ENCODE results near the gene TRRAP.

The TRRAP gene

GRCh38 chr7:99000904-99001465, 122.7 kb downstream of the TRRAP start:
- peaks cover 47 to 75% of the 10 kb centered on the region in 2 donors for H3K36me3 ChIP-seq (ENCODE audit: control insufficient read depth in 1 of 2, insufficient read depth in 2 of 2, low read length in 2 of 2)
- H3K27me3 ChIP-seq (ENCODE audit: control insufficient read depth in 1 of 2, insufficient read depth in 2 of 2, low read length in 2 of 2): no peaks in the 10 kb centered on the region
- no peaks in the 10 kb centered on the region for H3K9me3 ChIP-seq (ENCODE audit: control insufficient read depth in 1 of 2, low read length in 2 of 2)

GRCh38 chr7:99001482-99002147, 123.3 kb downstream of the TRRAP start:
- H3K4me1 ChIP-seq (ENCODE audit: control insufficient read depth in 1 of 2, insufficient read depth in 2 of 2, low read length in 2 of 2): peaks cover 6 to 11% of the 10 kb centered on the region in 2 donors
- H3K27me3 ChIP-seq (ENCODE audit: control insufficient read depth in 1 of 2, insufficient read depth in 2 of 2, low read length in 2 of 2): no peaks in the 10 kb centered on the region
- peaks cover 49 to 77% of the 10 kb centered on the region in 2 donors for H3K36me3 ChIP-seq (ENCODE audit: control insufficient read depth in 1 of 2, insufficient read depth in 2 of 2, low read length in 2 of 2)
- H3K27ac ChIP-seq (ENCODE audit: low read depth, low read length): no peak overlapping the region
- no peaks in the 10 kb centered on the region for H3K9me3 ChIP-seq (ENCODE audit: control insufficient read depth in 1 of 2, low read length in 2 of 2)
- H3K4me3 ChIP-seq (ENCODE audit: low read depth in 1 of 2, low read length in 2 of 2): no peak overlapping the region
- no peak overlapping the region for H3K9ac ChIP-seq (ENCODE audit: low read depth in 1 of 2, low read length in 2 of 2)

More at GRCh38 chr7:99000904-99001465, 122.7 kb downstream of the TRRAP start:
- Histone ChIP-seq H3K9ac (ENCODE audit: low read depth in 1 of 2, low read length in 2 of 2) (no peak overlapping the region), H3K4me3 (ENCODE audit: low read depth in 1 of 2, low read length in 2 of 2) (no peak overlapping the region), H3K4me1 (ENCODE audit: control insufficient read depth in 1 of 2, insufficient read depth in 2 of 2, low read length in 2 of 2) (peaks cover 6 to 11% of the 10 kb centered on the region in 2 donors), H3K27ac (ENCODE audit: low read depth, low read length) (no peak overlapping the region)

- H3K27me3 ChIP-seq (ENCODE audit: control insufficient read depth in 1 of 2, insufficient read depth in 2 of 2, low read length in 2 of 2): no peaks in the 10 kb centered on the region
- H3K9ac ChIP-seq (ENCODE audit: low read depth in 1 of 2, low read length in 2 of 2): no peak overlapping the region
- peaks cover 53 to 78% of the 10 kb centered on the region in 2 donors for H3K36me3 ChIP-seq (ENCODE audit: control insufficient read depth in 1 of 2, insufficient read depth in 2 of 2, low read length in 2 of 2)
- H3K27ac ChIP-seq (ENCODE audit: low read depth, low read length): no peak overlapping the region
- no peak overlapping the region for H3K4me3 ChIP-seq (ENCODE audit: low read depth in 1 of 2, low read length in 2 of 2)
- no peaks in the 10 kb centered on the region for H3K9me3 ChIP-seq (ENCODE audit: control insufficient read depth in 1 of 2, low read length in 2 of 2)
- peaks cover 6 to 11% of the 10 kb centered on the region in 2 donors for H3K4me1 ChIP-seq (ENCODE audit: control insufficient read depth in 1 of 2, insufficient read depth in 2 of 2, low read length in 2 of 2)
These were observed 124.0 kb downstream of the TRRAP start for GRCh38 chr7:99002148-99002826.

GRCh38 chr7:99002827-99003212, 124.5 kb downstream of the TRRAP start:
- Histone ChIP-seq H3K4me3 (ENCODE audit: low read depth in 1 of 2, low read length in 2 of 2) (no peak overlapping the region), H3K27ac (ENCODE audit: low read depth, low read length) (no peak overlapping the region), H3K36me3 (ENCODE audit: control insufficient read depth in 1 of 2, insufficient read depth in 2 of 2, low read length in 2 of 2) (peaks cover 53 to 78% of the 10 kb centered on the region in 2 donors), H3K9ac (ENCODE audit: low read depth in 1 of 2, low read length in 2 of 2) (no peak overlapping the region), H3K27me3 (ENCODE audit: control insufficient read depth in 1 of 2, insufficient read depth in 2 of 2, low read length in 2 of 2) (no peaks in the 10 kb centered on the region), H3K4me1 (ENCODE audit: control insufficient read depth in 1 of 2, insufficient read depth in 2 of 2, low read length in 2 of 2) (peaks cover 6 to 11% of the 10 kb centered on the region in 2 donors), H3K9me3 (ENCODE audit: control insufficient read depth in 1 of 2, low read length in 2 of 2) (no peaks in the 10 kb centered on the region)

DNA sequence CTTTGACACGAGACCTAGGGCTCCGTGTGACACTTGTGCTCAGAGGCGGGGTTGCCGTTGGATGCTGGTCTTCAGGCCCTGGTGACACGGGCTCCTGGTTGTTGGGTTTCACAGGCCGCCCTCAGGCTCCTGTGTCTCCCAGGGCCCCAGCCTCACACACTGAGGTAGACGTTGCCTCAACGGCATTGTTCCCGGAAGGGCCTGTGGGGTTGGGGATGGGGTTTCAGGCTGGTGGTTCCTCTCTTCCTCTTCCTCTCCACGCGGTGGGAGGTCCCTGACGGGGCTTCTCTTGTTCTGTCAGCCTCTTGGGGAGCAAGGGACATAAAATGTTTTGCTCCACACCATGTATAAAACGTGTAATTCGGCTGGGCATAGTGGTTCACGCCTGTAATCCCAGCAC, 125.1 kb downstream of the TRRAP start:
- Histone ChIP-seq H3K36me3 (ENCODE audit: control insufficient read depth in 1 of 2, insufficient read depth in 2 of 2, low read length in 2 of 2) (peaks cover 52 to 82% of the 10 kb centered on the region in 2 donors), H3K27ac (ENCODE audit: low read depth, low read length) (no peak overlapping the region), H3K4me3 (ENCODE audit: low read depth in 1 of 2, low read length in 2 of 2) (no peak overlapping the region), H3K9ac (ENCODE audit: low read depth in 1 of 2, low read length in 2 of 2) (no peak overlapping the region), H3K4me1 (ENCODE audit: control insufficient read depth in 1 of 2, insufficient read depth in 2 of 2, low read length in 2 of 2) (peaks cover 5 to 11% of the 10 kb centered on the region in 2 donors), H3K9me3 (ENCODE audit: control insufficient read depth in 1 of 2, low read length in 2 of 2) (no peaks in the 10 kb centered on the region), H3K27me3 (ENCODE audit: control insufficient read depth in 1 of 2, insufficient read depth in 2 of 2, low read length in 2 of 2) (no peaks in the 10 kb centered on the region)

DNA sequence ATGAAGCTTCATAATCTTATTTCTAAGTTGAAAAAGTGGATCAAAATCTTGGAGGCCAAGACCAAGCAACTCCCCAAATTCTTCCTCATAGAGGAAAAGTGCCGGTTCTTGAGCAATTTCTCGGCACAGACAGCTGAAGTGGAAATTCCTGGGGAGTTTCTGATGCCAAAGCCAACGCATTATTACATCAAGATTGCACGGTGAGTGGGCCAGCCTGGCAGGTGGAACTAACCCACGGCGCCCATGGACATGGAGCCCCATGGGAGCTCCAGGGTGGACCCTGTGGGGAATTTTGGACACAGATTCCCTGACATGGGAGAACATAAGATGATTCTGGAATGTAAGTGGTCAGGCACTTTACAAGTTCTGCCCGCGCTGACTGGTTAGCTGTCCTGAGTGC, 125.9 kb downstream of the TRRAP start:
- Histone ChIP-seq H3K27ac (ENCODE audit: low read depth, low read length) (no peak overlapping the region), H3K4me1 (ENCODE audit: control insufficient read depth in 1 of 2, insufficient read depth in 2 of 2, low read length in 2 of 2) (peaks cover 0 to 4% of the 10 kb centered on the region in 2 donors), H3K9ac (ENCODE audit: low read depth in 1 of 2, low read length in 2 of 2) (no peak overlapping the region), H3K4me3 (ENCODE audit: low read depth in 1 of 2, low read length in 2 of 2) (no peak overlapping the region), H3K36me3 (ENCODE audit: control insufficient read depth in 1 of 2, insufficient read depth in 2 of 2, low read length in 2 of 2) (peaks cover 52 to 82% of the 10 kb centered on the region in 2 donors), H3K27me3 (ENCODE audit: control insufficient read depth in 1 of 2, insufficient read depth in 2 of 2, low read length in 2 of 2) (no peaks in the 10 kb centered on the region), H3K9me3 (ENCODE audit: control insufficient read depth in 1 of 2, low read length in 2 of 2) (no peaks in the 10 kb centered on the region)

DNA sequence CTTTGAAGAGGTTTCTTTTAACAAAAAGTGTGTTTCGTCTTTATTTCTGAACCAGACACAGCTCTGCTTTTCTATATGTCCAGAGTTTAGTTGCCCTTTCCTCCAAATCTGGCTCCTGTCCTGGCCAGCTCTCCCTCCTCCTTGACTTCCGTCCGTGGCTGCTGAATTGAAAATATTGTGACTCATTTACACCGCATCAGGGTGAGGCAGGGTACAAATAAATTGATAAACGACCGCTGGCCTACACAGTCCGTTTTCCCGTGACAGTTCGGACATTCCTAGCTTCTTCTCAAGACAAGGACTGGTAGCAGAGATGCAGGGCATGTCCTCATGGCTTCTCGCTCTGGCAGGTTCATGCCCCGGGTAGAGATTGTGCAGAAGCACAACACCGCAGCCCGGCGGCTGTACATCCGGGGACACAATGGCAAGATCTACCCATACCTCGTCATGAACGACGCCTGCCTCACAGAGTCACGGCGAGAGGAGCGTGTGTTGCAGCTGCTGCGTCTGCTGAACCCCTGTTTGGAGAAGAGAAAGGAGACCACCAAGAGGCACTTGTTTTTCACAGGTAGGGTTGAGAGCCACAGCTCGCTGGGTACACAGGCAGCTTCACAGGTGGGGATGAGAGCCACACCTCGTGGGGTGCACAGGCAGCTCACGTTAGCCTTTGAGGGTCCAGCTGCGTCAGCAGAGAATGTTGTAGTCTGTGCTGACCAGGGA, 126.6 kb downstream of the TRRAP start:
- no peaks in the 10 kb centered on the region for H3K27me3 ChIP-seq (ENCODE audit: control insufficient read depth in 1 of 2, insufficient read depth in 2 of 2, low read length in 2 of 2)
- no peaks in the 10 kb centered on the region for H3K9me3 ChIP-seq (ENCODE audit: control insufficient read depth in 1 of 2, low read length in 2 of 2)
- H3K27ac ChIP-seq (ENCODE audit: low read depth, low read length): no peak overlapping the region
- H3K9ac ChIP-seq (ENCODE audit: low read depth in 1 of 2, low read length in 2 of 2): no peak overlapping the region
- H3K4me1 ChIP-seq (ENCODE audit: control insufficient read depth in 1 of 2, insufficient read depth in 2 of 2, low read length in 2 of 2): no peaks in the 10 kb centered on the region
- H3K36me3 ChIP-seq (ENCODE audit: control insufficient read depth in 1 of 2, insufficient read depth in 2 of 2, low read length in 2 of 2): peaks cover 48 to 81% of the 10 kb centered on the region in 2 donors
- no peak overlapping the region for H3K4me3 ChIP-seq (ENCODE audit: low read depth in 1 of 2, low read length in 2 of 2)

DNA sequence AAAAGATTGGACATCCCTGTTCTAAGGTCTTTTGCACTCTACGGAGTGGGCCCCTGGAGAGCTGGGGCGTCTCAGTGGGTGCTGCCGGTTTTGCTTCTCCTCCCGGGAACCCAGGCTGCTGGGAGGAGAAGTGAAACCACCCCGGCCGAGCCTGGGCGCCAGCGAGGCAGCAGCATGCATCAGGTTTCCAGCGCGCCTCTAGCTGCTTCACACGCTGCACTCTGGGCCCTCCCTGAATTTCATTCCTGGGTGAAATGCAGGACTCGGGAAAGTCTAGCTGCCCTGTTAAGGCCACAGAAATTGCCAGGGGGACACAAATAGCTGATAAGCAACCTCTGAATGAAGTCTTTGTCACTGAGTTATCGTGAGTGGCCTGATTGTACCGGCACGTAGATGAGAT, 127.4 kb downstream of the TRRAP start:
- no peaks in the 10 kb centered on the region for H3K4me1 ChIP-seq (ENCODE audit: control insufficient read depth in 1 of 2, insufficient read depth in 2 of 2, low read length in 2 of 2)
- H3K36me3 ChIP-seq (ENCODE audit: control insufficient read depth in 1 of 2, insufficient read depth in 2 of 2, low read length in 2 of 2): peaks cover 46 to 81% of the 10 kb centered on the region in 2 donors
- no peak overlapping the region for H3K27ac ChIP-seq (ENCODE audit: low read depth, low read length)
- H3K4me3 ChIP-seq (ENCODE audit: low read depth in 1 of 2, low read length in 2 of 2): no peak overlapping the region
- no peak overlapping the region for H3K9ac ChIP-seq (ENCODE audit: low read depth in 1 of 2, low read length in 2 of 2)
- no peaks in the 10 kb centered on the region for H3K9me3 ChIP-seq (ENCODE audit: control insufficient read depth in 1 of 2, low read length in 2 of 2)
- no peaks in the 10 kb centered on the region for H3K27me3 ChIP-seq (ENCODE audit: control insufficient read depth in 1 of 2, insufficient read depth in 2 of 2, low read length in 2 of 2)

DNA sequence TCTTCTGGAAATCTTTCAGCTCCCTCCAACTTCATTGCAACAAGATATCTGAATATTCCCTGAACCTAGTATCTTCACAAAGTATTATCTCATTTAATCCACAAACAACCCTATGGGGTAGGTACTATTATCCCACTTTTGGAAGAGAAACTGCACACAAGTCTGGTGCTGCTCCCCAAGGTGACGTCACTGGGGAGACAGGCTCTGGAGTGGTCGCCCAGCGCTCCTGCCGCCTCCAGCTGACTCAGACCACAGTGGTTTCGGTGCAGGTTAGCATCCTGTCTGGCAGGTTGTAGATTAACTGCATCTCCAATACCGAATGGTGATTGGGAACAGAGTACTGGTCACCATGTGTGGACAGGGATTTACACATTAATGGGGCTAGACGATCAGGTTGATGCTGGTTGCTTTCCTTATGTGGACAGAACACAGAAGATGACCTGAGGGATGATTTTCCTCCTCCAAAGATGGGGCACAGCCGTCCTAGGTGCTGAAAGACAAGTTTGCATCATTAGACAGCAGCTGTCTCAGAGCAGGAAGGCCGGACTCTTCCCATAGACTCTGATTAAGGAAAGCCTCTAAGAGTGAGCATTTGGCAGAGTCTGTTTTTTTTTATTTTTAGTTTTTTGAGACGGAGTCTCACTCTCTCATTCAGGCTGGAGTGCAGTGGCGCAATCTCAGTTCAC, 128.6 kb downstream of the TRRAP start:
- no peak overlapping the region for H3K9ac ChIP-seq (ENCODE audit: low read depth in 1 of 2, low read length in 2 of 2)
- no peak overlapping the region for H3K27ac ChIP-seq (ENCODE audit: low read depth, low read length)
- H3K27me3 ChIP-seq (ENCODE audit: control insufficient read depth in 1 of 2, insufficient read depth in 2 of 2, low read length in 2 of 2): no peaks in the 10 kb centered on the region
- H3K4me3 ChIP-seq (ENCODE audit: low read depth in 1 of 2, low read length in 2 of 2): no peak overlapping the region
- no peaks in the 10 kb centered on the region for H3K9me3 ChIP-seq (ENCODE audit: control insufficient read depth in 1 of 2, low read length in 2 of 2)
- peaks cover 57 to 84% of the 10 kb centered on the region in 2 donors for H3K36me3 ChIP-seq (ENCODE audit: control insufficient read depth in 1 of 2, insufficient read depth in 2 of 2, low read length in 2 of 2)
- H3K4me1 ChIP-seq (ENCODE audit: control insufficient read depth in 1 of 2, insufficient read depth in 2 of 2, low read length in 2 of 2): no peaks in the 10 kb centered on the region

Data from duodenal mucosa (tissue), 2 donors.